ENCODE data around the gene NCBP2. TPM values are rescaled to one million over a fixed set of nuclear protein-coding genes. Genes with fewer than 3 reads are reported as not detected.

Gene NCBP2
- 77.9 to 83.0 TPM (median 82.8 TPM) in 3 replicates for total RNA-seq

DNA sequence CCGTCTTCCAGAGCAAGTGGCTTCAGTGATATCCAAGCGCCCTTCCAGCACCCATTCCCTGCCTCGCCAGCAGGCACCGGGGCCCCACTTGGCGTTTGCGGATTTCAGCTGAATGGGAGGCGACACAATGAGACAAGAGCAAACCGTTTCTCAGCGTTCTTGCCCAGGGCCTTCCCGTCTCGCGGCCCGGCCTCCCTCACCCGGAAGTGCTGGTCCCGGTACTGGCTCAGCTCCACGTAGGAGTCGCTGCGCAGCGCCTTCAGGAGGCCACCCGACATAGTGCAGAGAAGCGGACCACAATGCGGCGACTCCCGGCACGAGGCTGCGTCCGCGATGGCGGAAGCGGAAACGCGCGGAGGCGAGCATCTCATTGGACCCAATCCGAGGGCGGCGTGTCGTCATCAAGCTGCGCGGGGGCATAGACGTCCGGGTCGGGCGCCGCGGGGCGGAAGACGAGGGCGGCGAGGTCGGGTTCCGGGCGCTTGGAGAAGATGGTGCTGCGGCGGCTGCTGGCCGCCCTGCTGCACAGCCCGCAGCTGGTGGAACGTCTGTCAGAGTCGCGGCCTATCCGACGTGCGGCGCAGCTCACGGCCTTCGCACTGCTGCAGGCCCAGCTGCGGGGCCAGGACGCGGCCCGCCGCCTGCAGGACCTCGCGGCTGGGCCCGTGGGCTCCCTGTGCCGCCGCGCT, at the start of gene NCBP2:
NCBP2 (minus strand) TSS at position 303 of the 689 bp plus-strand sequence; CDS start at position 278, 25 bp downstream.
- peak within 1 kb of the TSS; percentile 97 for H3K27ac Mint-ChIP-seq
- H3K4me1 Mint-ChIP-seq = peaks cover 33% of the 10 kb centered on the region
- peak; percentile 98 to 99 for DNase-seq (ENCODE audit: low spot score in 2 of 2, unreplicated experiment in 2 of 2)
- peaks cover 15% of the 10 kb centered on the region for H3K36me3 Mint-ChIP-seq
- H3K9me3 Mint-ChIP-seq = no peaks in the 10 kb centered on the region
- H3K4me3 Mint-ChIP-seq = peak within 1 kb of the TSS; percentile 91
- H3K27me3 Mint-ChIP-seq (ENCODE audit: low read depth) = peaks cover under 1% of the 10 kb centered on the region
- TF ChIP-seq, protein P1, sequence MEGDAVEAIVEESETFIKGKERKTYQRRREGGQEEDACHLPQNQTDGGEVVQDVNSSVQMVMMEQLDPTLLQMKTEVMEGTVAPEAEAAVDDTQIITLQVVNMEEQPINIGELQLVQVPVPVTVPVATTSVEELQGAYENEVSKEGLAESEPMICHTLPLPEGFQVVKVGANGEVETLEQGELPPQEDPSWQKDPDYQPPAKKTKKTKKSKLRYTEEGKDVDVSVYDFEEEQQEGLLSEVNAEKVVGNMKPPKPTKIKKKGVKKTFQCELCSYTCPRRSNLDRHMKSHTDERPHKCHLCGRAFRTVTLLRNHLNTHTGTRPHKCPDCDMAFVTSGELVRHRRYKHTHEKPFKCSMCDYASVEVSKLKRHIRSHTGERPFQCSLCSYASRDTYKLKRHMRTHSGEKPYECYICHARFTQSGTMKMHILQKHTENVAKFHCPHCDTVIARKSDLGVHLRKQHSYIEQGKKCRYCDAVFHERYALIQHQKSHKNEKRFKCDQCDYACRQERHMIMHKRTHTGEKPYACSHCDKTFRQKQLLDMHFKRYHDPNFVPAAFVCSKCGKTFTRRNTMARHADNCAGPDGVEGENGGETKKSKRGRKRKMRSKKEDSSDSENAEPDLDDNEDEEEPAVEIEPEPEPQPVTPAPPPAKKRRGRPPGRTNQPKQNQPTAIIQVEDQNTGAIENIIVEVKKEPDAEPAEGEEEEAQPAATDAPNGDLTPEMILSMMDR (IDR thresholded peaks at IDR 0.05; ENCODE audit: unreplicated experiment) = peak; percentile 49

DNA sequence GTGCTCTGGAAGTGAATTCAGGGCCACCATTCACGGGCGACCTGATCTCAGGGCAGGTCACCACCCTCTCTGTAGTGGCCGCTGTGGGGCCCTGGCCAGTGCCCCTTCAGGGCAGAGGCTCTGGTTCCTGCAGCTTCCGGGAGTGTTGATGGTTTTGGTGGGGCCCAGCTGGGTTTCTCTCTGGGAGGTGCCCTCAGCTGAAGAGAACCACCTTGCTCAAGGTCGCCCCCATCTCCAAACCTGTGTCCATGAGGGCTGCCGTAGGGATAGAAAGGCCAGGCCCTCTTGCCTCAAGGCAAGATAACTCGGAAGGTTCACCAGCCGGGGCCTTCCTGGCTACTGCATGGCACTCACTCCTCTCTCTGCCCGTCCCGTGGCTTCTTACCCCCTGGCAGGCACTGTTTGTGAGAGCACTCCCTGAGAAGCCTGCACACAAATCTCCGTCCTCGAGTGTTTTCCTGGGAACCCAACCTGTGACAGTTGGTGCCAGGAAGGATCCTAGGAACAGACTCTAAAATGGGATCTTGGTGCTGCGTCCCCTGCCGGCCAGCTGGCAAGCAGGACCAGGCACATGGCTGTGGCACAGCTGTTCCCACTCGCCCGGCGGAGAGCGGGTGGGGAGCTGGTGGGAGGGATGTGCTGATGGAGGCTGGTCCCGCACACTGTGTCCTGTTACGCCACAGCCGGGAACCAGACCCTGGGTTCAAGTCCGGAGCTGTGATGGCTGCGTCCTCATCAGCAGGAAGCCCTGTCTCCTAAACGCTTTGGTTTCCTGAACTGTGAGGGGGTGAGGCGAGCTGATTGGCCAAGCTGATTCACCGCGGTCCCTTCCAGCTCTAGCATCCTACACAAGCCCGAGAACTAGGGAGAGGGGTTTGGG, 49.5 kb upstream of the NCBP2 start:
- no peak for DNase-seq (ENCODE audit: low spot score in 2 of 2, unreplicated experiment in 2 of 2)
- no peaks in the 10 kb centered on the region for H3K9me3 Mint-ChIP-seq
- no peaks in the 10 kb centered on the region for H3K36me3 Mint-ChIP-seq
- no peak overlapping the region for H3K4me3 Mint-ChIP-seq
- no peak overlapping the region for H3K27ac Mint-ChIP-seq
- TF ChIP-seq, protein P1 (IDR thresholded peaks at IDR 0.05; ENCODE audit: unreplicated experiment) = no peak
- peaks cover 2% of the 10 kb centered on the region for H3K4me1 Mint-ChIP-seq
- no peaks in the 10 kb centered on the region for H3K27me3 Mint-ChIP-seq (ENCODE audit: low read depth)

DNA sequence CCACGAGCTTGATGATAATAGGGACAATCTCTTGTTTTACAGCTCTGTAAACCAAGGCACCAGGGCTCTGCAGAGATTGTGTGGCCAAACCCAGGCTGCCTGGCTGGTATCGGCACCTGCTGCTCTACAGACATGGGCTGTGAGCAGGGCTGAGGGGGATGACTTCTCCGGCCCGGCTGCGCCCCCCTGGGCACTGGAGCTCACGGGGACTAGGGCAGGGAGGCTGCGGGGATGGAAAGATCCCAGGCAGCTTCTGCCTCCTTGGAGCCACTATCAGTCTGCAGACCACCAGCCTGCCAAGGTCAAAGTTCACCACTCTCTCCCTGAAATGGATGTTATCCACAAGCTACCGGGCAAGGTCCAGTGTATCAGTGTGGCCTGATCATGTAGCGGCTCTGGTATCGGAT, 48.3 kb upstream of the NCBP2 start:
- DNase-seq (ENCODE audit: low spot score in 2 of 2, unreplicated experiment in 2 of 2) = no peak
- H3K27me3 Mint-ChIP-seq (ENCODE audit: low read depth) = no peaks in the 10 kb centered on the region
- no peak overlapping the region for H3K4me3 Mint-ChIP-seq
- no peaks in the 10 kb centered on the region for H3K36me3 Mint-ChIP-seq
- H3K9me3 Mint-ChIP-seq = no peaks in the 10 kb centered on the region
- H3K27ac Mint-ChIP-seq = no peak overlapping the region
- peaks cover 2% of the 10 kb centered on the region for H3K4me1 Mint-ChIP-seq
- TF ChIP-seq, protein P1 (IDR thresholded peaks at IDR 0.05; ENCODE audit: unreplicated experiment) = no peak

DNA sequence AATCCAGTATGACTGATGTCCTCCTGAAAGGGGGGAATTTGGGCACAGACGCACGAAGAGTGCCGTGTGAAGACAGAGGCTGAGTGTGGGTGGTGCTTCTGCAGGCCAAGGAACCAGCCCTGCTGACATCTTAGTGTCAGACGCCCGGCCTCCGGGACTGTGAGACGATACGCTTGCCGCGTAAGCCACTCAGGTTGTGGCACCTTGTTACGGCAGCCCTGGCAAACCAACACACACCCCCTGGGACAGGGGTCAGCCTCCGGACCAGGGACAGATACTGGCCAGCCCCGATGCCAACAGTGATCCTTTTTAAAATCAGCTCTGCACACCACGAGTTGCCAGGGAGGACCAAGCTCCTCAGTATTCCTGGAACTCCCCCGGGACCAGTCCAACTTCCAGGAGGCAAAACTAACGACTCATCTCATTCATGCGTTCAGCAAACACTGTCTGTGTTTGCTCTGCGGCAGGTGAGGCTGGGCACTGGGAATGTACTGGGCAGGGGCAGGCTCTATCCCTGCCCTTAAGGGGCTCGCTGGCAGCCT, 47.5 kb upstream of the NCBP2 start:
- Mint-ChIP-seq H3K27ac (no peak overlapping the region), H3K27me3 (ENCODE audit: low read depth) (no peaks in the 10 kb centered on the region), H3K36me3 (no peaks in the 10 kb centered on the region), H3K4me1 (peaks cover 2% of the 10 kb centered on the region), H3K4me3 (no peak overlapping the region), H3K9me3 (no peaks in the 10 kb centered on the region)
- TF ChIP-seq, protein P1 (IDR thresholded peaks at IDR 0.05; ENCODE audit: unreplicated experiment) = no peak
- no peak for DNase-seq (ENCODE audit: low spot score in 2 of 2, unreplicated experiment in 2 of 2)

DNA sequence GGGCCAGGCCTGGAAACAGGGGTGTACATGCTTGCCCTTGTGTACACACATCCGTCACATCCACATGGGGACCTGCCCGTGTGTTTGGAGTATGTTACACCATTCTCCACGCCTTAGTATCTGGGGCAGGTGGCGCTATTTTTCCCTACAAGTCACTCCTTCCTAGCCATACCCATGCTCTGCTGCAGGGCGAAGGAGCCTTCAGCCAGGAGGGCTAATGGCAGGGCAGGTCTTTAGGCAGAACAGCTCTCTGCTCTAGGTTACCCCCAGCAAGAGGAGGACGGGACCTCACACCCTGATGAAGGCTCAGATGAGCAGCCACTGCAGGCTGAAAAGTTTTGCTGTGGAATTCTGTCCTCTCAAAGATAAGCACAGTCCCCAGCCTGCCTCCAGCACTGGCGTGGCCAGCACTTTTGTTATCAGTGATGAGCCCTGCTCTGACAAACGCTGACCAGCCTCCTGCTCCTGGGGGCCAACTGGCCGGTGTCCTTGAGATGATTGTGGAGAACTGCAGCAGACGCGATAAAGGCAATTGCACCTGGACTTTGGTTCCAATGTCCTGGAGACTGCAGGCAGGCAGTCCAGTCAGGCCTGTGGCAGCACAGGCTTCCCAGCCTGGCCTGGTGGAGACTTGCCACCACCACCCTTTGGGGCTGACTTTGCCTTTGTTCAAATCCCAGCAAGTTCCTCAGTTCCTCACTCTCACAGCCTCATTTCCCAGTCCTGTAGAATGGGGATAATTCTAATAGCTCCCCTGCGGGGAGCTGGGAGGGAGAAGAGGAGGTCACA, 46.1 kb upstream of the NCBP2 start:
- TF ChIP-seq, protein P1 (IDR thresholded peaks at IDR 0.05; ENCODE audit: unreplicated experiment) = no peak
- no peak overlapping the region for H3K4me3 Mint-ChIP-seq
- DNase-seq (ENCODE audit: low spot score in 2 of 2, unreplicated experiment in 2 of 2) = peak in 1 of 2 experiments; percentile 11
- peaks cover 3% of the 10 kb centered on the region for H3K36me3 Mint-ChIP-seq
- no peak overlapping the region for H3K27ac Mint-ChIP-seq
- H3K4me1 Mint-ChIP-seq = no peaks in the 10 kb centered on the region
- H3K27me3 Mint-ChIP-seq (ENCODE audit: low read depth) = no peaks in the 10 kb centered on the region
- H3K9me3 Mint-ChIP-seq = peaks cover 6% of the 10 kb centered on the region

Measured in mesothelial cell of epicardium (in vitro differentiated cells).